Medulla oblongata (tissue), 1 donor: ENCODE results near the gene OR2T34.
A peak's percentile ranks its signal among the peaks of the same experiment; 100 is the strongest.
"Not testable (repeated sequence)": the region's sequence is repeated elsewhere in the genome, so short reads cannot be mapped to it uniquely, and the experiment has no call there.

ENCODE experiments used
- DNase-seq: peaks from one replicate; pipeline ENCODE4 v3.0.0-alpha.2; 2015; ENCODE audit errors: extremely low spot score

OR2T34 gene, protein sequence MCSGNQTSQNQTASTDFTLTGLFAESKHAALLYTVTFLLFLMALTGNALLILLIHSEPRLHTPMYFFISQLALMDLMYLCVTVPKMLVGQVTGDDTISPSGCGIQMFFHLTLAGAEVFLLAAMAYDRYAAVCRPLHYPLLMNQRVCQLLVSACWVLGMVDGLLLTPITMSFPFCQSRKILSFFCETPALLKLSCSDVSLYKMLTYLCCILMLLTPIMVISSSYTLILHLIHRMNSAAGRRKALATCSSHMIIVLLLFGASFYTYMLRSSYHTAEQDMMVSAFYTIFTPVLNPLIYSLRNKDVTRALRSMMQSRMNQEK

DNA sequence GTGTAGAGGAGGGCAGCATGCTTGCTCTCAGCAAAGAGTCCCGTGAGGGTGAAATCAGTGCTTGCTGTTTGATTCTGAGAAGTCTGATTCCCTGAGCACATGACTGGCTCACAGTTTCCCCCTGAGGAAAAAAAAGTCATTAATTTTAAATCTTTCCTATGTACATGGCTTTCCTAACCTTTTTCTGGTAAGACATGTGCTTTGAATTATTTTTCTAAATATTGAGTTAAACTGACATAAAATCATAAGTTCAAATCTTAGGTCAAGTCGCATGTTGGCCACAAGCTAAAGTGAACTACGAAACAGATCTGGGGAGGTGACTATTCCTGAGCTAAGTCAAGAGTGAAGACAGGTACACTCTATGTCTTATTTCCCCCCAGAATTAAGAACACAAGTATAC, at the start of gene OR2T34:
TSS of gene OR2T34 (minus strand) at position 101 of the 400 bp plus-strand sequence. CDS start at position 101, 0 bp downstream.
- not testable (repeated sequence) for DNase-seq

DNA sequence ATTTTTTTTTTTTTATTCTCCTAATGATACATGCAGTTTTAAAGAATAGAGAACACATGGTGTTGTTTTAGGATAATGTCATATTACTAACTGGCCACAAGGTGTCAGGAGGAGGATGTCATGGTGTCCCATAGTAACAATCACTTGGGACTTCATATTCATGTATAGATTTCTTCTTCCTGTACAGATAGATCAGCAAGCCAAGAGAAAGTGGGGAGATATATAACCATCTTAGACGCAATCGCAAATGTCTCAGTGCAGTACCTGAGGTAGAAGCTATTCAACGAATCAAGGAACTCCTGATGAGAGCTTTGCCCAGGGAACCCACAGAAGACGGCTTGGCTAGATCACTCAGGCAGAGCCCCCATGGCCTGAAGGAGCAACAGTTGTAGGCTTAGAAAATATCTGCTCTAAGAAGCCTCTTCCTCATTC, 48.0 kb upstream of the OR2T34 start:
- DNase-seq = peak; percentile 28

DNA sequence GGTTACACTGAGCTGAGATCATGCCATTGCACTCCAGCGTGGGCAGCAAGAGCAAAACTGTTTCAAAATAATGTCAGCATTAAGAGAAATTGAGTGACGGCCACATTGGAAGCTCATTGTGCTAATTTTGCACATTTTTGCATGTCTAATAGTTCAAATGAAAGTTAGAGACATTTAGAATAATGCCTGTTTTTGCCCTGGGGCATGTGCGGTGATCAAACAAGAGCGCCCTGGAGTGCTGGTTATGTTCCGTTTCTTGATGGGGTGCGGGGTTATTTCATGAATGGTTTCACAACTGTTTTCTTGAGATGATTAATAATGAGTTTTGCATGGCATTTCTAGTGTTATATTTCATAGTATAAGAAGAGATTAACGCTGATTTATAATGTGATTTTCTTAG, 47.2 kb upstream of the OR2T34 start:
- no peak for DNase-seq

DNA sequence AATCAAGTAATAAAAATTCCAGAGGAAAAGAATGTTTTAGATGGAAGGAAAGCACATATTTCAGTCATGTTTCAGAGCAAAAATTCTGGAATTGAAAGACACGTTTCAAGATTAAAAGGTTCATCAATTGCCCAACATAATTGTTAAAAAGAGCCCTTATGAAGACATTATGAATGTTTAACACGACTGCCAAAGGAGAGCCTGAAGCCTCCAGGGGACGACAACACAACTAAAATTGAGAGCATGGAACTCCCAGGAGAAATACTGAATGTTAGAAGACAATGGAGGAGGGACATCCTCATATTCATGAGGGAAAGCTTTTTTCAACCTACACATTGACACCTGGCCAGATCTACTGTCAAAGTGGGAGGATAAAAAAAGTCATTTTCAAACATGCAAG, 44.3 kb upstream of the OR2T34 start:
- DNase-seq = peak; percentile 66

DNA sequence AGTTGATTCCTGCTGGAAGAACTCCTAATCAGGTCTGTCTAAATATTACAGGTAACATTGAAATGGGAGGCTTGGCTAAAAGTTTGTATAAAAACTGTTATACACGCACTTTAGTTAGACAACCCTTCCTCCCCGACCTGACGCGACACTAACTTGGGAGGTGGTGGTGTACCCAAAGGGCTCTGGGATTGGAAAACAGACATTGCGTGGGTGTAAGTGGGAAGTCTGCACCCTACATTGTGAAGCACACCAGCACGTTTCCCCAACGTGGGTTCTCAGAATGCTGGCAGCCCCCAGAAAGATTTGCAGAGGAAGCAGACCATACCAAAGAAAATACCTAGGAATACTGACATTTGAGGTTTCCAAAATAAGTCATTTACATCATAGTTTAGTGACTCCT, 43.6 kb upstream of the OR2T34 start:
- no peak for DNase-seq

DNA sequence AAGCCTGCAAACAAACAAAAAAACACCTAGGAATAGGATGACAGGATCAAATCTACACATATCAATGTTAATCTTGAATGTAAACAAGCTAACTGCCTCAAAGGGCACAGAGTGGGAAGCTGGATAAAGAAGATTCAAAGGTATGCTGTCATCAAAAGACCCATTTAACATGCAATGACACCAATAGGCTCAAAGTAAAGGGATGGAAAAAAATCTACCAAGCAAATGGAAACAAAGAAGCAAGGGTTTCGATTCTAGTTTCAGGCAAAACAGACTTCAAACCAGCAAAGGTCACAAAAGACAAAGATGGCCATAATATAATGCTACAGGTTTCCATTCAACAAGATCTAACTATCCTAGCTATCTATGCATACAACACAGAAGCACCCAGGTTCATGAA, 39.2 kb upstream of the OR2T34 start:
- no peak for DNase-seq

DNA sequence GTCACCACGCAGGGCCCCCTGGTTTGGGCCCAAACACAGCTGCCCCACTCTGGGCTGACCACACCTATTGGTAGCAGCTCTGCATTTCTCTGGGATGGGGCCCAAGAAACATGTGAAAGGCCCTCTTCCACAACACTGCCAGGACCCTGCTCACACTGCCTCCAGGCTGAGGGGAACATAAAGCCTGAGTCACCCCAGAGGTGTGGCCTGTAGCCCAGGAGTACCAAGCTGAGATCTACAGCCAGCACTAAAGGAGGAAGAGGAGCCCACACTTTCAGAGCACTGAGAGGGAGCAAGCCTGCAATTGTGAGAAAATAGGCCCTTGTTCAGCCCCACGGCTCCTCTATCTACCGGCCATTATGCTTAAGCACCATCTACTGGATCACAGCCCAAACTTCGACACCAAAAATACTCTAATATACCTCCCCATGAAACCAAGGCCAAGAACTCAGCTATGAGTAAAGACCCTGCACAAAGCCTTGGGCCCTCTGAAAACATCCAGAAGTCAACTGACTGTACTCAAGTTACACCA, 37.4 kb upstream of the OR2T34 start:
- no peak for DNase-seq

DNA sequence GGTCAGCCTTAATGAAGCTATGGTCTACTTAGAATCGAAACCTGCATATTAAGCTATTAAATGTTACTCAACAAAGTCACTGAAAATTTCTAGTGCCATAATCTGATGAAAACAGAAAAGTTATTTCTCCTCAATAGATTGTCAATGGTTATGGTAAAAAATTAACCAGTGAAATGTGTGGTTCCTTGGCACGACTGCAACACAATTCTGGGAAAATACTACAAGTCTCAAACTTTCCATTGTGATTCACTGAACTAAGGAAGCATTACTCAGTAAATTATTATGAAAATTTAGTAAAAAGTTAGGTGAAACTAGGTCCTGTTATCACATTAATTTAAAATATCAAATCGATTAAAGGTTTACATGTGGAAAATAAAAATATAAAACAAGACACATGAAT, 35.7 kb upstream of the OR2T34 start:
- no peak for DNase-seq

DNA sequence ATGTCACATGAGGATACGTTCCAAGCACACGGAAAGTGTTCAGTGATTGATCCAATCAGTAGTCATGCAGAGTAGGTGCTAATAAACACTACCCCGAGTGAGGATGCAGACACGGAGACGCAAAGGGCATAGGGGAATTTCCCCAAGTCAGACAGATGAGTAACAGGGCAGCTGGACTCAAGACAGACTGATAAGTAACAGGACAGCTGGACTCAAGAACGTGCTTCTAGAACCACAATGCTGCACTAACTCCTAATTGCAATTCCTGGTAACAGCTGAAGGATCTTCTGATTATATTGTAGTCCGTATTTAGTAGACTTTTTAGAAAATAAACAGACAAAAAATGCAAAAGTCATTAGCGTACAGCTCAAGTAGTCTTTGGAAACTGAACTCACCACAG, 24.8 kb upstream of the OR2T34 start:
- no peak for DNase-seq

DNA sequence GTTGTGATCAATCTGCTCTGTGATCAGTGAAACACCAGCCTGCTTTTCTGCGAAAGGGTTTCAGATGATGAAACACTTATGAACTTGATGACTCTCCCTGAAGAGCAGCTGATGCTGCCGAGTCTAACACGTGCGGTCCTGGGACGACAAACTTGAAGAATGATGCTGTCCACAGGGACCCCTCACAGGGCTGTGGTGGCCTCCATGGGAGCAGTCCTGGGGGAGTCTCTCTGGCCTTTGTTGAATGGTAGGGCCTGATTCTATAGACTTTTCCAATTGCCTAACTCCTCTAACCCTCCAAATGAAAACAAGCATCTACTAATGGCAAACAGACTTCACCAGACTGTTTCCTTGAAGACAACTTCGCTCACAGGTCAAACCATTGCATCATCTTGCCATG, 23.0 kb upstream of the OR2T34 start, which contains the start of gene OR2T10:
TSS of gene OR2T10 (minus strand) at position 112 of the 400 bp plus-strand sequence. CDS start 3,932 bp downstream, outside the sequence.
- DNase-seq = no peak

DNA sequence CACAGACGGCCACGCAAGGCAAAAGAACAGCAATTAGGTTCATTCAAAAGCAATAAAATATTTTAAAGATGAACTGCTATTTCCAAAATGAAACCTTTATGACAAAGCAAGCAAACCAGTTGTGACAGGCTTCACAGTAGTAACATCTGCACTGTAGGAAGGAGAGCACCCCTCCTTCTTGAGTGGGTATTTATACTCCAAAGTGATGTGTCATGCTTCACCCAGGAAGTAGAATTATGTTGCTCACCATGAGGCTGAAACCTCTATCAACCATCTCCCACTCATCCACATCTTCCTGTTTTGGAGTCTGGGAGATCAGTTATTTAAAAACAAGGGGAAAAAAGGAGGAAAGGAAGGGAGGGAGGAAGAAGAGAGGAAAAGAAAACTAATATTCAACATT, 22.1 kb upstream of the OR2T34 start:
- DNase-seq = no peak

DNA sequence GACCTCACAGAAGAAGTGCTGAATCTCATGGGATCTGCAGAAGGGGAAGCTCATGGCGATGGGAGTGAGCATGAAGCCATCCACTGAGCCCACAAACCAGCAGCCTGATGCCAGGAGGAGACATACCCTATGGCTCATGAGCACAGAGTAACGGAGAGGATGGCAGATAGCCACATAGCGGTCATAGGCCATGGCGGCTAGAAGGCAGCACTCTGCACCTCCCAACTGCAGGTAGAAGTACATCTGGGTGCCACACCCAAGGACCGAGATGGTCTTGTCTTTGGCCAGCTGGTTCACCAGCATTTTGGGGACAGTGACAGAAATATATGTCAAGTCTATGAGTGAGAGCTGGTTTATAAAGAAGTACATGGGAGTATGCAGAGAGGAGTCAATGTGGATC, 18.7 kb upstream of the OR2T34 start:
- no peak for DNase-seq

DNA sequence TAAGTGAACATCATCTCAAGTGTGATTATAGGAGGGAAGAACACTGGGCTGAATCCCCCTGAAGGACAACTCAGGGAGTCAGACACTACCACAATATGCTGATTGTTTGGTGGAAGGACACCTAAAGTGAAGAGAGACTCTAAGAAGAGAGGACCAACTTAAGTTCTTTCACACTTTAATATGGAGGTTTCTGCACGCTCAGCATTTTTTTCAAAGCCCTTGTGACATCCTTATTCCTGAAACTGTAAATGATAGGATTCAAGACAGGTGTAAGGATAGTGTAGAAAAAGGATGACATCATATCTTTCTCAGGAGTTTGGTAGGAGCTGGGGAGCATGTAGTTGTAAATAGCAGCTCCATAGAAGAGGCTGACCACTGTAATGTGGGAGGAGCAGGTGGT, 18.1 kb upstream of the OR2T34 start:
- no peak for DNase-seq

DNA sequence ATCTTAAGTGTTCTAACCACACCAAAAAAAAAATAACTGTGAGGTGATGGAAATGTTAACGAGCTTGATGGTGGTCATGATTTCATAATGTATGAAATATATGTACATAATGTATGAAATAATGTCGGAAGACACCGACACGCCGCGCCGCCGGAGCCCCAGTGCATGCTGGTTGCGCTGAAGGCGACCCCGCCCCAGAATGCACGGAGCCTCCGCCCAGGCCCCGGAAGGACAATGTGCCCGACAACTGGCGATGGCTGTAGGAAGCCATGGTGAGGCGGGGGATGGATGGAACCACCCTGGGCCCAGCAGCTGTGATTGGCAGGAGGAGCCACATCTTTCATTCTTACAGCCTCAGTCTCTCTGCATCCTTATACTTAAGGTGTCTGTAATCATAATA, 15.5 kb upstream of the OR2T34 start:
- no peak for DNase-seq

DNA sequence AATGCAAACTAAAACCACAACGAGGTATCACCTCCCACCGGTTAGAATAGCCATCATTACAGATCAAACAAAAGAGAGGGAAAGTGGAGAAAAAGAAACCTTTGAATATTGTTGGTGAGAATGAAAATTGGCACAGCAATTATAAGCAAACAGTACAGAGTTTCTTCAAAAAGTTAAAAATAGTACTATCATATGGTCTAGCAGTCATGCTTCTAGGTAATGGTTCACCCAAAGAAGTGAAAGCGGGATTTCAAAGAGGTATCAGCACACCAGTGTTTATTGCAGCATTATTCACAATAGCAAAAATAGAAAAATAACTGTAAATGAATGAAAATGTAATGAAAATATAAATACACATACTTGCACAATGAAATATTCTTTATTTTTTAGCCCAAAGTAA, 14.8 kb upstream of the OR2T34 start:
- DNase-seq = no peak

DNA sequence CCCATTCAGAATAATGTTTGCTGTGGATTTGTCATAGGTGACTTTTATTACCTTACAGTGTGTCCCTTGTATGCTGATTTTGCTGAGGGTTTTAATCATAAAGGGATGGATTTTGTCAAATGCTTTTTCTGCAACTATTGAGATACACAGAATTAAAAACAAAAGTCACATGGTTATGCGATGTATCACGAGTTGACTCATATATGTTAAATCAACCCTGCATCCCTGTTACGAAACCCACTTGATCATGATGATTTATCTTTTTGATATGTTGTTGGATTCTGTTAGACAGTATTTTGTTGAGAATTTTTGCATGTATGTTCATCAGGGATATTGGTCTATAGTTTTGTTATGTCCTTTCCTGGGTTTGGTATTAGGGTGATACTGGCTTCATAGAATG, 10.7 kb upstream of the OR2T34 start:
- DNase-seq = no peak

DNA sequence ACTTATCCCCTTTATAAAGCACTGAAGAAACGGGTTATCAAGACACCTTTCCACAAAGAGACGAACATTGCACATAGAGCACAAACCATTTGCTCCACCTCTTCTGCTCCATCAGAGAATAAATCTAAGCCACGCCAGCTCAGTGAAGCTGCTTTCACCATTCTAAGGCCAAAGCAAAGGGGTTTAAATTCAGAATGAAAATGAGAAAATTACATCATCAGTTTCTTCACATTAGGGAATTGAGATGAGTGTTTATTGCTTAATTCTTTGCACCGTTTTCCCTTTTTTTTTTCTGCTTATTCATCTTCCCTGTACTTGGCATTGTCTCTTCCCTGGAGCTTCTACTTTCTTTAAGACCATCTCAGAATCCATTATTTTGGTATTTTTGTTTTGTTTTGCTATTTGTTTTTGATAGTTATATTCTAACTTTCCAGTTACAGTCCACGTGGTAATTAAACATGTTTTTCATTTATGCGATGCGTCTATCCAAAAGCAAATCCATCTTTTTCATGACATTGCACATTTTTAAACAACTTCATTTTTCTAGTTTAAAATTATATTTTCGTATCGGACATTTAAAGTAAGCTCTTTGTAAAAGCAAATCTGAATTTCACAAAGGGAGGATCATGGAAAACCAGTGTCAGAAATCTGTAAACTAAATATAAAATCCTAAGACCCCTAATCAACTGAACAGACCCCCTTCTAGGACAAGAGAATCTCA, 1.9 kb upstream of the OR2T34 start:
- DNase-seq = no peak

DNA sequence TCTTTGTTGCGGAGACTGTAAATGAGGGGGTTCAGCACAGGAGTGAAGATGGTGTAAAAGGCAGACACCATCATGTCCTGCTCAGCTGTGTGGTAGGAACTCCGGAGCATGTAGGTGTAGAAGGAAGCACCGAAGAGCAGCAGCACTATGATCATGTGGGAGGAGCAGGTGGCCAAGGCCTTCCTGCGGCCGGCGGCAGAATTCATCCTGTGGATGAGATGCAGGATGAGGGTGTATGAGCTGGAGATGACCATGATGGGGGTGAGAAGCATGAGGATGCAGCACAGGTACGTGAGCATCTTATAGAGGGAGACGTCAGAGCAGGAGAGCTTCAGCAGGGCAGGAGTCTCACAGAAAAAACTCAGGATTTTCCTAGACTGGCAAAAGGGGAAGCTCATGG, 701 bp downstream of the OR2T34 start:
- DNase-seq = not testable (repeated sequence)

DNA sequence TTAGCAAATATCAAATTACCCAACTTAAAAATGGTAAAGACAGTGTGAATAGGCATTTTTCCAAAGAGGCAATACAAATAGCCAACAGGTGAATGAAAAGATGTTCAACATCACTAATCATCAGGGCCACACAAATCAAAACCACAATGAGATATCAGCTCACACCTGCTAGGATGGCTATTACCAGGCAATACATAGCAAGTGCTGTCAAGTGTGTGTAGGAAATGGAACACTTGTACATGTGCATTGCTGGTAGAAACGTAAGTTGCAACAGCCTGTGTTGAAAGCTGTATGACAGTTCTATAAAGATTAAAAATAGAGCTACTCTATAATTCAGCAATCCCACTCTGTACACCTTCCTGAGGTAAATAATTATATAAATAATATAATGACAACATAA, 2.5 kb downstream of the OR2T34 start:
- not testable (repeated sequence) for DNase-seq

DNA sequence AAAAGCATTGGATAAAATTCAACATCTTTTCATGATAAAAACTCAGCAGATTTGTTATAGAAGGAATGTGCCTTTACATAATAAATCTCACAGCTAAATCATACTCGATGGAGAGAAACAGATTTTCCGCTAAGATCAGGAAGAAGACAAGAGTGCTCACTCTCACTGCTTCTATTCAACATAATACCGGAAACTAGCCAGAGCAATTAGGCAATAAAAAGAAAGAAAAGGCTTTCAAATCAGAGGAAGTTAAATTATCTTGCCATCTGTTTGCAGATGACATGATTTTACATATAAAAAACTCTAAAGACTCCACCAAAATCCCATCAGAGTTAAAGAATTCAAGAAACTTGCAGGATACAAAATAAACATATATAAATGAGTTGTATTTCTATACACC, 3.7 kb downstream of the OR2T34 start:
- DNase-seq = not testable (repeated sequence)

DNA sequence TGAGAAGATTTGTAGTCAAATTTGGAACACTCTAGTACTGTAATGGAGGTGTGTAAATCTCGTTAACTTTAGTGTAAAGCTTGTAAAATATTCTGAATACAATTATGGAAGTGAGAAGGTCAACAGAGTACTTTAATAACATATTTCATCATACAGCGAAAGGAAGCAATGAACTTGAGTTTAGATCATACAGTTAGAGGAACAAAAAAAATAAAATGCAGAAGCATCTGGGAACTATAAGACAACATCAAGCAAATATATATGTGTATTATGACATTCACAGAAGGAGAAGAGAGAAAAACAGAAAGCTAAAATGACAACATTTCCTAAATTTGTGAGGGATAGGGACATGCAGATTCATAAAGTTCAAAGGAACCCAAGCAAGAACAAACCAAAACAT, 5.5 kb downstream of the OR2T34 start:
- DNase-seq = not testable (repeated sequence)

DNA sequence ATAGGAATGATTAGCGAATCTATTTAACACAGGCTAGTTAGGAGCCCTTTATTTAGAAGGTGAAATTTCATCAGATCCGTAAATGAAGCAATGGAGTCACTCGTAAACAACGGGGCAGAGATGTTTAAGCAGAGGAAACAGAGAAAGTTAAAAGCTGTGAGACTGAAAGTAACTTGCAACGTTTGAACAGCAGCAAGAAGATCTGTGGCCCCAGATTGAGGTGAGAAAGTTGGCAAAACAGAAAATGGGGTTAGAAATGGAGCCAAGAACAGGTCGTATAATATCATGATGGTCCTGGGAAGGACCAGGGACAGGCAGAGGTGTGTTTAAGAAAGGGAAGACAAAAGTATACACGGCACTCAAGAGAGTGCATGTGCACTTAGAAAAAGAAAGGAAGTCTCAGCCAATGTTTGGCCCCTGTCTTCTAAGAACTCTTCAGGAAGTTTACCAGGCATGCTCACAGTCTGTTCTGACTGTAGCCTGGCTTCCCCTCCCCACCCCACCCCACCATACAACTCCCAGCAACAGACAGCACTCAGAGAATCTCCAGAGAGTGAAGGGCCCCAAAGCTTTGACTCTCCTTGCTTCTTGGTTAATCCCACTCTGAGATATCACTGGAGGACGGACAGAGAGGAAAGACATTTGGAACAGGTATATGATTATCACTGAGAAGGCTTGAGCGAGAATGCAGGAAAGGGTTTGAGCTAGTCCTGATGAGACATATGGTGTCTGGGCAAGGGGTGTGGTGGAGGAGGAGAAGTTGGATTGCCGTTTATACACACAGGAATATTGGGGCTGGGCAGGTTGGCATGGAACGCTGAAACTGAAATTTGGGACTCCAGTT, 8.8 kb downstream of the OR2T34 start:
- DNase-seq = not testable (repeated sequence)
